G401 (cell line): Measurements from ENCODE around the gene STARD5. TPM values are rescaled to one million over a fixed set of nuclear protein-coding genes. Genes with fewer than 3 reads are reported as not detected.

ENCODE experiments used
- DNase-seq: peaks from one replicate; pipeline ENCODE4 v3.0.0-alpha.2; 2015; ENCODE audit warnings: low spot score
- in situ Hi-C: cut with HindIII; loops from 2 replicates; pipeline ENCODE4 v1.10.0; 2016; ENCODE audit warnings: low sequenced_read_pairs, mixed read lengths
- total RNA-seq: library from RNA; depleted of rRNA; stranded (reverse); fragments of >200 nt; shearing (Covaris generic); gene quantifications from 2 replicates; pipeline ENCODE4 v1.2.3, GENCODE V29; 2014; rRNA removed

The STARD5 gene
- total RNA-seq, 1 experiment from 2014 or later = not detected

DNA sequence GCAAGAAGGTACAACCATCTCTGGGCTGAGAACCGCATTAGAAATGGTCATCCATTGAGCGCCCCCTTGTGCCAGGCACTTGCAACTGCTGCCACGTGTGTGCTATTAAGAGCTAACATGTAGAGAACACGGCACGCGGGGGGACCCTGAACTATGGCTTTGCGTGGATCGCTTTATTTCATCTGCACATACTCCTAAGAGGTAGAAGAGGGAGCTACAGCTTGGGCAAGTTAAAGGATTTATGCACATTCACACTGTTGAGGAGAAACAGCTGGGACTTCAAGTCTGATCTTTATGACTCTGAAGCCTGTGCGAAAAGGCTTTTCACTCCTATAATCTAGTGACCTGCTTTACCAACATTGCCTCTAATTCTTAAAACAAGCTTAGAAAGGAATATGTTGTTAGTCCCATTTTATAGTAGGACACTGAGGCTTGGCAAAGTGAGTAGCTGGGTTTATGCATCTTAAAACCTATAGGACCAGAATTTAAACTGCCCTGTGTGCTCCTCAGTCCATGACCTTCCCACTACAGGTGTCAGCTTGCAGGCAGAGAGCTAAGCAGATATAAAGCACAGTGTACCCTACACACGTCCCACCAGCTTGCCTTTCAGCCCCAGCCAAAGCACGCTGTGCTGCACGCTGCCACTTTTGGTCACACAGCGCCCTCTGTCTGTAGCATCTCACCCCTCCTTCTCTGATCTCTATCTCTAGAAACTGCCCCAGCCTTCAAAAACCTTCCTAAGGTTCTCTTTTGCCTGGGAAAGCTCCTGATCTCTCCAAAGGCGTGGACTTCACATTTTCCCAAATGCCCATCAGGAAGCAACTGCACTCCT lies 57.8 kb downstream of the STARD5 start:
- DNase-seq = peak; percentile 91
- in situ Hi-C loops = no loop called here

DNA sequence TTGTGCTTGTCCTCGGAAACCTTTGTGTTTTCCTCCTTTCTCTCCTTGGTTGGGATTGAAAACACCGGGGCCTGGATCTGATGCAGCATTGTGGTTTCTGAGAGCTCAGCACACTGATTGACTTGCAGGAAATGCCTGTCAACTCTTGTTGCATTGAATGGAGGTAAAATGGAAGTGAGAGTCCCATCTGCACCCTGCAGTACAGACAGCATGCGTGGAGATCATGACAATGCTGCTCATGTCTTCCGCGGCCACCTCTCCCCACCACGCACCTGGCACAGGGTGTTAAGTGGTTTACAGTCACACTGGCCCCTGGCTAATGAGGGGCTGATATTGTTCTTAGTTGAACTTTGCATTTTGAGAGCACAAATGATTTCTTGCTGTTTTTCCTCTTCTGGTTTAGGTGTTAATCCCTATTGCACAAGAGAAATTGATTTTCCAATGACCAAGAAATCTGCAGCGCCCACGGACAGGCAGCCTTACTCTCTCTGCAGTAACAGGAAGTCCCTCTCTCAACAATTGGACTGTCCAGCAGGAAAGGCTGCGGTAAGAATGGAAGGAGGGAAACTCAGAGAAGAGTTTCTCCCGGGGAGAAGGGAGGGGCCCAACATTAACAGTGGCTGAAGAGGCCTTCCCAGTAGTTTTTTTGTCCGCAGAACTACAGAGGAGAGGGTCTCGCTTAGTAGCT lies 58.5 kb downstream of the STARD5 start:
- in situ Hi-C loops = no loop called here
- peak; percentile 49 for DNase-seq

DNA sequence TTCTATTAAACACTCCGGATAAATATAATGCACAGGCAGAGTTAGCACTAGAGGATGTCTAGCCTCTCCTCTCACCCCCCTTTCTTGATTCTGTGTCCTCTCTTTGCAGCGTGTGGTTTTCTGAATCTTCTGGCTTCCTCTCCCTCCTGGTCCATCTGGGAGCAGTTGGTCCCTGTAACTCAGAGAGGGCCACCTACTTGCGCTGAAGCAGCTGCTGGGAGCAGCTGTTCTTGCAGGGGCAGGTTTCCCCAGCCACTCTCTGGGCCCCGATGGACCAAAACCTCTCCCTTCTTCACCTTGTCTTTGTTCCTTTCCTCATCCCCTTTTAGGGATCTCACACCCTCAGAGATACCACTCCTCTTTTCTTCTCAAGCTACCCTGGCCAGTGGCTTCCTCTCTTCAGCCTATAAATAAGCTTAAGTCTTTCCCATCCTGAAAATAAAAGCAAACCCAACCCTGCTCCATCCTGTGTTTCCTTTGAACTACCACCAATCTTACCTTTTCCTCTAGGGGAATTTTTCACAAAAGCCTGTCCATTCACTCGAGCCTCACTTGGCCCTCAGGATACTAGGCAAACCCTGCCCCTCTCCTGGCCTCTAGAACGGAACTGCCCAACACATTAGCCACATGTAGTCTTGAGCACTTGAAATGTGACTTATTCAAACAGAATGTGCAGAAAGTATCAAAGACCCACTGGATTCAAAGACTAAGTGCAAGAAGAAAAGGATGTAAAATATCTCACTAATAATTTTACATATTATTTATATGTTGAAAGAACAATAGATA lies 59.7 kb downstream of the STARD5 start:
- DNase-seq = no peak
- in situ Hi-C loops = no loop called here

DNA sequence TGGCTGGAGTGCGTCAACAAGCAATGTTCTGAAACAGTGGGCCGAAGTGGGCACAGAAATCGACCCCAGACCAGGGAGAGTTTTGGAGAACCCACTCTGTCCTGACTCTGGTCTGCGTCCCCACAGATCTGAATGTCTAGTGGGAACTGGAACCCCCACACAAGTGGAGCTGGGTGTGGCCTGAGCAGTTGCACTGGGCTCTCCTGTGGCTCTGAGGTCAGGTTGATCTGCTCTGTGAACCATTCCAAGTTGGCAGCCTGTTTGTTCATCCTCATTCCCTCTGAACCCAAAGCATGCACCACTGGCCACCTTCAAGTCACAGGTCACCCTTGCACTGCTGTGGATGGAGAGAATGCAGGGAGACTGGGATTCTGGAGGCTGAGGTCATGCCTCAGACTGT lies 60.5 kb downstream of the STARD5 start:
- no peak for DNase-seq
- in situ Hi-C loops = no loop called here

DNA sequence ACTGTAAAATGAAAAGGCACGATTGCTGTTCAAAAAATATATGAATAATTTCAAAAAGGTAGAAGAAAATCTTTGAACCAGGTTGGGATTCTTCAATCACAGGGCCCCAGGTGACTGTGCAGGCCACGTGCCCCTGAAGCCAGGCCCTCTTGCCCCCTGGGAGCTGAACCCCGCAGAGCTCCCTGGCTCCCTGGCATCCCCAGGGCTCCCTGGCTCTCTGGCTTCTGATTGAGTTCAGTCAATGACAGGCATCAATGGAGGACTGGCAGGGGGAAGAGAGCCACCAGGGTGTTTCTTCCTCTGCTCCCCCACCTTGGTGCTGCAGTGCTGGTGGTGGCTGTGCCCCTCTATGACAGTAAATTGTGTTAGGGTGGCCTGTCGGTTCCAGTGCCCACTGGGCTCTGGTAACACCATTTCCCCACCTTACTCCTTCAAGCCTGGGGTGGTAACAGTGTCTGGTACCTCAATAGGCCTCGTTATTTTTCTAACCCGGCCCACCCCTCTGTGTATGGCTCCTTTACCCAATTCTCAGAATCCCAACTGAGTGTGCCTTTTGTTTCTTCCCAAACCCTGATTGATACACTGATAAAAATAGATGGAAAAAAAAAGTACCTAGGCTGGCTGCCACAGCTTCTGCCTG lies 62.6 kb downstream of the STARD5 start:
- DNase-seq = no peak
- in situ Hi-C loops = no loop called here

DNA sequence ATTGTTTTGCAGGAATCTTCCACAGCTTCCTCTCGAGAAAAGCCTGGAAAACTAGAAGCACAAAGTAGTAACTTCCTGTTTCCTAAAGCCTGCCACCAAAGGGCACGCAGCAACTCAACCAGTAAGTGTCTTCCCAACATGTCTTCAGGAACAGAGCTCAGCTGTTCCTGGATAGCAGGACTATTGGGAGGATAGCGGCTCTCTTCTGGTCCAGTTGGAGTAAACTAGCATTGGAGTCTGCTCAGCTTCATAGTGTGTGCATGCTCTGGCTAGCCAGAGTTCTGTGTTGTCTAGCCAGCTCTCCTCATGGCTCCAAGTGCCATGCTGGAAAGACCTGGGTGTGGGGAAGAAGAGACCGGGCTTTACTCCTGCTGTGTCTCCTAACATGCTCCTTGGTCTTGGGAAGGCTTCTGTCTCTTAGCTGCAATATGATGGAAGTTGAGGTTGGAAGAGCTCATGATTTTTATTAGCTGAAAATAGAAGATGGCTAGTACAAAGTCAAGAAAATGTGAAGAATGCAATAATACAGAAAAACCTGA lies 64.1 kb downstream of the STARD5 start:
- no peak for DNase-seq
- in situ Hi-C loops = no loop called here

Other genes with a start within 250 kb of the STARD5 start
- not detected in 2 replicates for gene CFAP161, start 189.9 kb downstream of the STARD5 start, total RNA-seq
- 0.12 TPM in 1 of 2 replicates, not detected in the other for gene IL16, start 127.3 kb downstream of the STARD5 start, total RNA-seq
- not detected in 2 replicates for gene TMC3, start 50.1 kb upstream of the STARD5 start, total RNA-seq